ENCODE results near the gene ARRDC1. TPM values are rescaled to one million over a fixed set of nuclear protein-coding genes. Genes with fewer than 3 reads are reported as not detected.
"Not testable (repeated sequence)": the region's sequence is repeated elsewhere in the genome, so short reads cannot be mapped to it uniquely, and the experiment has no call there.

The ARRDC1 gene
- 69.9 TPM for polyA plus RNA-seq (2012; ENCODE audit: insufficient read depth, insufficient read length, low read depth)

- no peaks in the 10 kb centered on the region; the same call in 1 of the 2 replicates for H3K4me1 ChIP-seq
- peak; percentile 96 for DNase-seq
- TF ChIP-seq, protein P1, sequence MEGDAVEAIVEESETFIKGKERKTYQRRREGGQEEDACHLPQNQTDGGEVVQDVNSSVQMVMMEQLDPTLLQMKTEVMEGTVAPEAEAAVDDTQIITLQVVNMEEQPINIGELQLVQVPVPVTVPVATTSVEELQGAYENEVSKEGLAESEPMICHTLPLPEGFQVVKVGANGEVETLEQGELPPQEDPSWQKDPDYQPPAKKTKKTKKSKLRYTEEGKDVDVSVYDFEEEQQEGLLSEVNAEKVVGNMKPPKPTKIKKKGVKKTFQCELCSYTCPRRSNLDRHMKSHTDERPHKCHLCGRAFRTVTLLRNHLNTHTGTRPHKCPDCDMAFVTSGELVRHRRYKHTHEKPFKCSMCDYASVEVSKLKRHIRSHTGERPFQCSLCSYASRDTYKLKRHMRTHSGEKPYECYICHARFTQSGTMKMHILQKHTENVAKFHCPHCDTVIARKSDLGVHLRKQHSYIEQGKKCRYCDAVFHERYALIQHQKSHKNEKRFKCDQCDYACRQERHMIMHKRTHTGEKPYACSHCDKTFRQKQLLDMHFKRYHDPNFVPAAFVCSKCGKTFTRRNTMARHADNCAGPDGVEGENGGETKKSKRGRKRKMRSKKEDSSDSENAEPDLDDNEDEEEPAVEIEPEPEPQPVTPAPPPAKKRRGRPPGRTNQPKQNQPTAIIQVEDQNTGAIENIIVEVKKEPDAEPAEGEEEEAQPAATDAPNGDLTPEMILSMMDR (IDR thresholded peaks at IDR 0.05; ENCODE audit: low read depth, low read length), result no peak
- H3K36me3 ChIP-seq, result no peaks in the 10 kb centered on the region
- H3K27me3 ChIP-seq, result peaks cover 8% of the 10 kb centered on the region
- peak within 1 kb of the TSS; percentile 49 for H3K4me3 ChIP-seq (ENCODE audit: low read depth, low read length)
- no peaks in the 10 kb centered on the region; the same call in 1 of the 2 replicates for H3K9me3 ChIP-seq
Observed at GRCh38 chr9:137605121-137606004, at the start of gene ARRDC1. ARRDC1 (plus strand) TSS chr9:137605686; CDS start chr9:137605718, 32 bp downstream.

GRCh38 chr9:137556069-137556838 is 49.2 kb upstream of the ARRDC1 start:
- peaks cover 67% of the 10 kb centered on the region for H3K36me3 ChIP-seq
- no peak overlapping the region for H3K4me3 ChIP-seq (ENCODE audit: low read depth, low read length)
- no peak for DNase-seq
- no peaks in the 10 kb centered on the region for H3K27me3 ChIP-seq
- no peaks in the 10 kb centered on the region for H3K4me1 ChIP-seq
- H3K9me3 ChIP-seq, result no peaks in the 10 kb centered on the region
- TF ChIP-seq, protein P1 (IDR thresholded peaks at IDR 0.05; ENCODE audit: low read depth, low read length), result no peak

DNA sequence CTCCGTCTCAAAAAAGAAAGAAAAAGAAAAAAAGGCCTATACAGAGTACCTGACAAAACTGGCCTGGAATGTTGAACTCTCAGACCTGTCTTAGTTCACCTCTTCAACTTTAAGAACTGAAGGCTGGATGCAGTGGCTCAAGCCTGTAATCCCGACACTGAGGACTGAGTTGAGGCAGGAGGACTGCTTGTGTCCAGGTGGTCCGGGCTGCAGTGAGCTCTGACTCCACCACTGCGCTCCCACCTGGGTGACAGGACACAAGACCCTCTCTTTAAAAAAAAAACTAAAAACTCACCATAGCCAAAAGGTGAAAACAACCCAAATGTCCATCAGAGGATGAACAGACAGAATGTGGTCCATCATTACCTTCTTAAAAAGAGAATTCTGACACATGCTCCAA is 47.4 kb upstream of the ARRDC1 start:
- peaks cover 72% of the 10 kb centered on the region for H3K36me3 ChIP-seq
- no peak for DNase-seq
- H3K27me3 ChIP-seq, result no peaks in the 10 kb centered on the region
- no peaks in the 10 kb centered on the region for H3K4me1 ChIP-seq
- TF ChIP-seq, protein P1 (IDR thresholded peaks at IDR 0.05; ENCODE audit: low read depth, low read length), result no peak
- no peaks in the 10 kb centered on the region for H3K9me3 ChIP-seq
- no peak overlapping the region for H3K4me3 ChIP-seq (ENCODE audit: low read depth, low read length)

DNA sequence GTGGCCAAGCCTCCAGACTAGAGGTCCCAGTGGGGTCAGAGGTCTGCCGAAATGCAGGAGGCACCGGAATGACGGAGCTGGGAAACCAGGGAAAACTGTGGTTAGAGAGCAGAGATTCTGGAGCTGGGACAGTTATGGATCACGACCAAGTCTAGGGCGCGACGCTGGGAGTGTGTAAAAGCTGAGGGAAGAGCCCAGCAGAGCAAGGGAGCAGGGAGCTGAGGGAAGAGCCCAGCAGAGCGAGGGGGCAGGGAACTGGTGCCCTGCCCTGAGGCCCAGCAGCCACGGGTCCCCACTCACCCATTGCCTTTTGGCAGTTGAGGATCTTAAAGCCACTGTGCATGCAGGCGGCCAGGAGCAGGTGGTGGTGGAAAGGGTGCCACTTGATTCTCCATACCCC is 41.4 kb upstream of the ARRDC1 start:
- Histone ChIP-seq H3K4me3 (ENCODE audit: low read depth, low read length) (no peak overlapping the region), H3K36me3 (peaks cover 39% of the 10 kb centered on the region), H3K9me3 (no peaks in the 10 kb centered on the region), H3K27me3 (no peaks in the 10 kb centered on the region), H3K4me1 (no peaks in the 10 kb centered on the region)
- TF ChIP-seq, protein P1 (IDR thresholded peaks at IDR 0.05; ENCODE audit: low read depth, low read length), result no peak
- no peak for DNase-seq

DNA sequence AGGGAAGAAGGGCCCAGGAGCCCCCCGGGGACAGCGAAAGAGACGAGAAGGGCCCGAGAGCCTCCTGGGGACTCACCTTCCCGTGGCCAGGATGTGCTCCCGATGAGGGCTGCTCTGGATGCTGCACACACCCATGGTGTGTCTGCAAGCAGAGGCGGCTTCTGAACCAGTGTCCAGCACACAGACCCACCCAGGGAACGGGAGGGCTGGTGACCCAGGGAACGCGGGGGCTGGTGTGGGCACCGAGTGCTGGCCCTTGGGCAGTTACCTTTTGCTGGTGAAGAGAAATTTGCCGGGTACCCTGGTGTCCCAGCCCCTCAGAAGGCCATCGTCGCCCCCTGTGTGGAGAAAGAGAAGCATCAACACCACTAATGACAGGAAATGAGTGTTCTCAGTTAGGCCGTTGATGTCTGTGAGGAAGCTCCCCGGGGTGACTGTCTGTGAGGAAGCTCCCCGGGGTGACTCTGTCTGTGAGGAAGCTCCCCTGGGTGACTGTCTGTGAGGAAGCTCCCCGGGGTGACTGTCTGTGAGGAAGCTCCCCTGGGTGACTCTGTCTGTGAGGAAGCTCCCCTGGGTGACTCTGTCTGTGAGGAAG is 40.6 kb upstream of the ARRDC1 start:
- no peaks in the 10 kb centered on the region for H3K9me3 ChIP-seq
- TF ChIP-seq, protein P1 (IDR thresholded peaks at IDR 0.05; ENCODE audit: low read depth, low read length), result no peak
- no peak overlapping the region for H3K4me3 ChIP-seq (ENCODE audit: low read depth, low read length)
- H3K36me3 ChIP-seq, result peaks cover 33% of the 10 kb centered on the region
- DNase-seq, result no peak
- H3K4me1 ChIP-seq, result no peaks in the 10 kb centered on the region
- H3K27me3 ChIP-seq, result no peaks in the 10 kb centered on the region

- H3K4me1 ChIP-seq; DNase-seq; H3K9me3 ChIP-seq; H3K4me3 ChIP-seq (ENCODE audit: low read depth, low read length); H3K27me3 ChIP-seq: not testable (repeated sequence)
- peaks cover 35% of the 10 kb centered on the region for H3K36me3 ChIP-seq
Observed at GRCh38 chr9:137568445-137568844, 37.0 kb upstream of the ARRDC1 start.
